WTC11 (cell line): ENCODE measurements around the gene CARS1. TPM values are rescaled to one million over a fixed set of nuclear protein-coding genes. Genes with fewer than 3 reads are reported as not detected.

Source experiments
- ATAC-seq: fragments of 200-7000 bp; cut with Tn5 transposase; 2 replicates; pipeline ENCODE4 v1.10.0; 2021; ENCODE audit warnings: mild to moderate bottlenecking, moderate library complexity
- CTCF ChIA-PET: fragments of 300-600 bp; sonication (Branson Sonifier 250); formaldehyde crosslinking; loops from one replicate; lab custom pipeline; 2021; ENCODE audit warnings: antibody characterized with exemption; lab: Charles Lee
- POLR2A ChIA-PET: fragments of 350-600 bp; sonication (Branson Sonifier 250); formaldehyde crosslinking; loops from one replicate; lab custom pipeline; 2021; ENCODE audit warnings: antibody characterized with exemption; lab: Charles Lee
- DNase-seq: peaks from one replicate; pipeline ENCODE4 v3.0.0; 2021; ENCODE audit warnings: low spot score
- H3K27ac Mint-ChIP-seq: 2 replicates; pipeline ENCODE4 v1.8.0; 2021; ENCODE audit warnings: mixed read lengths
- H3K27me3 Mint-ChIP-seq: 2 replicates; pipeline ENCODE4 v1.8.0; 2021; ENCODE audit warnings: low read depth, mild to moderate bottlenecking, moderate library complexity, mixed read lengths
- H3K36me3 Mint-ChIP-seq: 2 replicates; pipeline ENCODE4 v1.8.0; 2021; ENCODE audit warnings: mixed read lengths
- H3K4me1 Mint-ChIP-seq: 2 replicates; pipeline ENCODE4 v1.8.0; 2022; ENCODE audit warnings: mixed read lengths
- H3K4me3 Mint-ChIP-seq: 2 replicates; pipeline ENCODE4 v1.8.0; 2021; ENCODE audit warnings: mild to moderate bottlenecking, moderate library complexity, mixed read lengths
- H3K9me3 Mint-ChIP-seq: 2 replicates; pipeline ENCODE4 v1.8.0; 2021; ENCODE audit warnings: mixed read lengths
- ARID4B ChIP-seq: sonication (generic); formaldehyde crosslinking; IDR thresholded peaks from 2 replicates; pipeline ENCODE4 v1.8.0; 2023; ENCODE audit warnings: missing genetic modification reagents, mild to moderate bottlenecking, borderline replicate concordance
- CREM ChIP-seq: sonication (generic); formaldehyde crosslinking; IDR thresholded peaks from 2 replicates; pipeline ENCODE4 v1.8.1; 2022; ENCODE audit warnings: mild to moderate bottlenecking, missing genetic modification reagents, moderate library complexity
- E2F4 ChIP-seq: sonication (generic); formaldehyde crosslinking; IDR thresholded peaks from 2 replicates; pipeline ENCODE4 v1.8.1; 2022; ENCODE audit warnings: low read depth, mild to moderate bottlenecking, moderate library complexity, missing genetic modification reagents, borderline replicate concordance
- E2F5 ChIP-seq: sonication (generic); formaldehyde crosslinking; IDR thresholded peaks from 2 replicates; pipeline ENCODE4 v1.8.1; 2022; ENCODE audit warnings: mild to moderate bottlenecking, moderate library complexity, missing genetic modification reagents
- KAT7 ChIP-seq: sonication (generic); formaldehyde crosslinking; IDR thresholded peaks from 2 replicates; pipeline ENCODE4 v1.8.1; 2023; ENCODE audit warnings: missing genetic modification reagents, mild to moderate bottlenecking, borderline replicate concordance
- MAX ChIP-seq: sonication (generic); formaldehyde crosslinking; IDR thresholded peaks from 2 replicates; pipeline ENCODE4 v1.8.0; 2022; ENCODE audit warnings: mild to moderate bottlenecking, missing genetic modification reagents
- NR2C2 ChIP-seq: sonication (generic); formaldehyde crosslinking; IDR thresholded peaks from 2 replicates; pipeline ENCODE4 v1.8.0; 2022; ENCODE audit warnings: mild to moderate bottlenecking, missing genetic modification reagents
- PRDM15 ChIP-seq: sonication (generic); formaldehyde crosslinking; IDR thresholded peaks from 2 replicates; pipeline ENCODE4 v1.8.0; 2022; ENCODE audit warnings: missing genetic modification reagents
- SMAD3 ChIP-seq: sonication (generic); formaldehyde crosslinking; IDR thresholded peaks from 2 replicates; pipeline ENCODE4 v1.8.0; 2022; ENCODE audit warnings: missing genetic modification reagents, mild to moderate bottlenecking, borderline replicate concordance
- SP1 ChIP-seq: sonication (generic); formaldehyde crosslinking; conservative IDR thresholded peaks from 2 replicates; pipeline ENCODE4 v1.8.1; 2022; ENCODE audit warnings: missing genetic modification reagents
- STAT6 ChIP-seq: sonication (generic); formaldehyde crosslinking; conservative IDR thresholded peaks from 2 replicates; pipeline ENCODE4 v1.8.1; 2023; ENCODE audit warnings: mild to moderate bottlenecking, low read depth, missing genetic modification reagents, moderate library complexity
- ZNF512 ChIP-seq: sonication (generic); formaldehyde crosslinking; IDR thresholded peaks from 2 replicates; pipeline ENCODE4 v1.8.1; 2022; ENCODE audit warnings: missing genetic modification reagents, borderline replicate concordance
- ZNF532 ChIP-seq: fragments of 250-450 bp; sonication (Bioruptor Pico); IDR thresholded peaks from 2 replicates; pipeline ENCODE4 v1.9.0; 2021; ENCODE audit warnings: mild to moderate bottlenecking, borderline replicate concordance
- total RNA-seq: library from RNA; stranded (reverse); gene quantifications from 3 replicates; pipeline ENCODE4 v1.2.3, GENCODE V29; 2021

The CARS1 gene
- total RNA-seq, 1 experiment from 2014 or later = 92.0 TPM

- TF ChIP-seq CREM (no peak), NR2C2 (CRISPR knock-in tag) (no peak), ARID4B (no peak), STAT6 (CRISPR knock-in tag) (no peak), ZNF512 (CRISPR knock-in tag) (no peak), PRDM15 (CRISPR knock-in tag) (no peak)
Measured at GRCh38 chr11:3036419-3036818, 20.8 kb downstream of the CARS1 start (continued).

GRCh38 chr11:3035333-3035732 is 21.9 kb downstream of the CARS1 start:
- CTCF ChIA-PET = interaction anchor here (0.7 to 6.6 kb wide), 3 partner anchors 12 to 101 kb away, joined by 3 to 157 read pairs (median 4); no protein-coding TSS in a partner anchor
- peaks cover 61% of the 10 kb centered on the region for H3K36me3 Mint-ChIP-seq
- POLR2A ChIA-PET = no interaction called here
- no peak for TF ChIP-seq E2F5 (CRISPR knock-in tag)
- no peak for TF ChIP-seq SMAD3 (CRISPR knock-in tag)
- no peak for TF ChIP-seq MAX (CRISPR knock-in tag)
- TF ChIP-seq E2F4 (CRISPR knock-in tag) = no peak
- TF ChIP-seq SP1 (CRISPR knock-in tag) = no peak
- TF ChIP-seq KAT7 (CRISPR knock-in tag) = no peak
- no peak for TF ChIP-seq ZNF532 (CRISPR knock-in tag)
- no peak overlapping the region for H3K27ac Mint-ChIP-seq
- H3K4me1 Mint-ChIP-seq = no peaks in the 10 kb centered on the region
- no peaks in the 10 kb centered on the region for H3K27me3 Mint-ChIP-seq
- H3K4me3 Mint-ChIP-seq = no peak overlapping the region
- DNase-seq (no peak), ATAC-seq (no peak)
- no peaks in the 10 kb centered on the region for H3K9me3 Mint-ChIP-seq
